ENCODE results near the gene FREM3. TPM values are rescaled to one million over a fixed set of nuclear protein-coding genes. Genes with fewer than 3 reads are reported as not detected.

The FREM3 gene
- total RNA-seq, 1 donor from 2014 or later = 0.56 TPM

DNA sequence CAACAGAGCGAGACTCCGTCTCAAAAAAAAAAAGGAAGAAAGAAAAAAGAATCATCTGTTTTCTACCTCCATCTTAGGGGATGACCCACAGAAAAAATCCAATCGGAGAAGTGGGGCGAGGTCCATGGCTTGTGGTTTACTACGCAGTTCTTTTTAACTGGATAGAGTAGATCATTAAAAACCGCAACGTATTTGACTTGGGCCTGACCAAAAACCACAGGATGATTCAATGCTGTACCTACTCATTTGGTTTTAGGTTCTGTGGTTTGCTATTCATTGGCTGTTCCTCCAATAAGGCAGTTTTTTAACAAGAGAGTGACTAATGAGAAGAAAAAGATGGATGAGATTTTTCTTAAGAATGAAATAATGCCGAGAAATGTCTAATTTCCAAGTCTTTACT is 83.7 kb downstream of the FREM3 start:
- Mint-ChIP-seq H3K36me3 (ENCODE audit: low read depth, unreplicated experiment) (no peaks in the 10 kb centered on the region), H3K4me1 (ENCODE audit: unreplicated experiment) (peaks cover 7% of the 10 kb centered on the region), H3K27me3 (ENCODE audit: unreplicated experiment) (no peaks in the 10 kb centered on the region), H3K4me3 (ENCODE audit: unreplicated experiment) (no peak overlapping the region), H3K27ac (ENCODE audit: unreplicated experiment) (no peak overlapping the region), H3K9me3 (ENCODE audit: unreplicated experiment) (no peaks in the 10 kb centered on the region)
- no peak for DNase-seq (ENCODE audit: low spot score)
- TF ChIP-seq, protein P1, sequence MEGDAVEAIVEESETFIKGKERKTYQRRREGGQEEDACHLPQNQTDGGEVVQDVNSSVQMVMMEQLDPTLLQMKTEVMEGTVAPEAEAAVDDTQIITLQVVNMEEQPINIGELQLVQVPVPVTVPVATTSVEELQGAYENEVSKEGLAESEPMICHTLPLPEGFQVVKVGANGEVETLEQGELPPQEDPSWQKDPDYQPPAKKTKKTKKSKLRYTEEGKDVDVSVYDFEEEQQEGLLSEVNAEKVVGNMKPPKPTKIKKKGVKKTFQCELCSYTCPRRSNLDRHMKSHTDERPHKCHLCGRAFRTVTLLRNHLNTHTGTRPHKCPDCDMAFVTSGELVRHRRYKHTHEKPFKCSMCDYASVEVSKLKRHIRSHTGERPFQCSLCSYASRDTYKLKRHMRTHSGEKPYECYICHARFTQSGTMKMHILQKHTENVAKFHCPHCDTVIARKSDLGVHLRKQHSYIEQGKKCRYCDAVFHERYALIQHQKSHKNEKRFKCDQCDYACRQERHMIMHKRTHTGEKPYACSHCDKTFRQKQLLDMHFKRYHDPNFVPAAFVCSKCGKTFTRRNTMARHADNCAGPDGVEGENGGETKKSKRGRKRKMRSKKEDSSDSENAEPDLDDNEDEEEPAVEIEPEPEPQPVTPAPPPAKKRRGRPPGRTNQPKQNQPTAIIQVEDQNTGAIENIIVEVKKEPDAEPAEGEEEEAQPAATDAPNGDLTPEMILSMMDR (IDR thresholded peaks at IDR 0.05; ENCODE audit: unreplicated experiment) = no peak

DNA sequence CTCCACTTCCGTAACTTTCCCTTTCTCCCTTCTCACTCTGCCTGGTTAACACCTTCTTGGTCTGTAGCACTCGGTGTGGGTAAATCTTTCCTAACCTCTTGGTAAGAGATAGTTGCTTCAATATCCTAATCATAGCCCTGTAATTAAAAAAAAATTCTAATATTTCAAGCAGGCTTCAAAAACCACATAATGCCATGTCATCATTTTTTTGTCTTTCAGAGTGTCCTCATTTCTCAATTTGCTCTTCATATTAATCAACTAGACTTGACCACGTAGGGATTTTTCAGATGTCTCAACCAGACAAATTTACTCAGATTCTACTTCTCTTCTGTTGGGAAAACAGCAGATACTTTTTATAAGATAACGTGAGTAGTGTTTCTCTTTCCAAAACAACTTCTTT is 91.0 kb downstream of the FREM3 start:
- no peaks in the 10 kb centered on the region for H3K9me3 Mint-ChIP-seq (ENCODE audit: unreplicated experiment)
- TF ChIP-seq, protein P1 (IDR thresholded peaks at IDR 0.05; ENCODE audit: unreplicated experiment) = no peak
- no peak for DNase-seq (ENCODE audit: low spot score)
- H3K27me3 Mint-ChIP-seq (ENCODE audit: unreplicated experiment) = no peaks in the 10 kb centered on the region
- no peaks in the 10 kb centered on the region for H3K4me1 Mint-ChIP-seq (ENCODE audit: unreplicated experiment)
- H3K4me3 Mint-ChIP-seq (ENCODE audit: unreplicated experiment) = no peak overlapping the region
- H3K36me3 Mint-ChIP-seq (ENCODE audit: low read depth, unreplicated experiment) = no peaks in the 10 kb centered on the region
- no peak overlapping the region for H3K27ac Mint-ChIP-seq (ENCODE audit: unreplicated experiment)

DNA sequence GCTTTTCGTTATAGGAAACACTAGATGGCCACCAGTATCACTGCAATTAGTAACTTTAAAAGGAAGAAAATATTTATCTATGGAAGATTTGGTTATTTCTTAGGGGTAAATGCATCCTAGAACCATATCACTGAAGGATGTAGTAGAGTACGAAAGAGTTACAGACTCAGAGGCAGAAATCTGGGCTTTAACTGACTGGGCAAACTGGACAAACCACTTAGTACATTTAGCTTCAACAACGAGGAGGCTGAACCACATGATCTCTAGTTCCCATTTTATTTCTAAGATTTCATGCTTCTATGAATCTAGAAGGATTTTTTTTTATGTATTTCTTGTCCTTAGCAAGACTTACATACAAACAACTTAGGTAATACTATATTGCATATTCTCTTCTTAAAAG is 94.0 kb downstream of the FREM3 start:
- no peak for DNase-seq (ENCODE audit: low spot score)

DNA sequence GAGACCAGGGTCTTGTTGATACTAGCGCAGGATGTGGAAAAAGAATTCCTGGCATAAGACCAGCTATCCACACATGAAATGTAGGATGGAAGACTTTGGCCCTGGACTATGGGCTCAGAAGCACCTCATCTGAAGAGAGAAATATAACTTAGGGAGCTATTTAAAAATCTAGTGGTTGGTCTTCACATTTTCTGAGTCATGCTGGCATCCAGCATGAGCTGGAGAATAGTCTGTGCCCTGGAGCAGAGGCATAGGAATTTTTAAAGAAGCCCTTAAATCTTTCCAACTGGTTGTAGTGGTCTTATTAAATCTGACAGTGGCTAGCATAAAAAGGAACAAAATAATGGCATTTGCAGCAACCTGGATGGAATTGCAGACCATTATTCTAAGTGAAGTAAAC is 100.6 kb downstream of the FREM3 start:
- Mint-ChIP-seq H3K36me3 (ENCODE audit: low read depth, unreplicated experiment) (no peaks in the 10 kb centered on the region), H3K4me3 (ENCODE audit: unreplicated experiment) (no peak overlapping the region), H3K27ac (ENCODE audit: unreplicated experiment) (no peak overlapping the region), H3K27me3 (ENCODE audit: unreplicated experiment) (no peaks in the 10 kb centered on the region), H3K4me1 (ENCODE audit: unreplicated experiment) (no peaks in the 10 kb centered on the region), H3K9me3 (ENCODE audit: unreplicated experiment) (no peaks in the 10 kb centered on the region)
- TF ChIP-seq, protein P1 (IDR thresholded peaks at IDR 0.05; ENCODE audit: unreplicated experiment) = no peak
- no peak for DNase-seq (ENCODE audit: low spot score)

More for the DNA sequence above, 94.0 kb downstream of the FREM3 start:
- Mint-ChIP-seq H3K27me3 (ENCODE audit: unreplicated experiment) (no peaks in the 10 kb centered on the region), H3K4me3 (ENCODE audit: unreplicated experiment) (no peak overlapping the region), H3K4me1 (ENCODE audit: unreplicated experiment) (no peaks in the 10 kb centered on the region), H3K9me3 (ENCODE audit: unreplicated experiment) (no peaks in the 10 kb centered on the region), H3K36me3 (ENCODE audit: low read depth, unreplicated experiment) (no peaks in the 10 kb centered on the region), H3K27ac (ENCODE audit: unreplicated experiment) (no peak overlapping the region)
- TF ChIP-seq, protein P1 (IDR thresholded peaks at IDR 0.05; ENCODE audit: unreplicated experiment) = no peak

DNA sequence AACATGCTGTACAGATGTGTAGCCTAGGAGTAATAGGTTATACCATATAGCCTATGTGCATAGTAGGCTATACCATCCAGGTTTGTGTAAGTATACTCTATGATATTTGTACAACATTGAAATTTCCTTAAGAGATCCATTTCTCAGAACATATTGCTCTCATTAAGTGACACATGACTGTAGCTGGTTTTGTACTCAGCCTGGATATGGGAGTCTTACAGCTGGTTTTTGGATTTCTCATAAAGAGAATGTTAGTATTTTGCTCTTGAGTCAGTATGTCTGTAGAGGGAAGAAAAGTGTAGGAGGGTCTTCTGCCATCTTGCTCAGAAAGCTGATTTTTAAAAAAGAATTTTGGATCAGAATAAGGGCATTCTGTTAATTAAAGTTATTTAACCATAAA is 101.7 kb downstream of the FREM3 start:
- no peak for DNase-seq (ENCODE audit: low spot score)
- Mint-ChIP-seq H3K4me1 (ENCODE audit: unreplicated experiment) (no peaks in the 10 kb centered on the region), H3K4me3 (ENCODE audit: unreplicated experiment) (no peak overlapping the region), H3K27me3 (ENCODE audit: unreplicated experiment) (peaks cover 4% of the 10 kb centered on the region), H3K9me3 (ENCODE audit: unreplicated experiment) (peaks cover 4% of the 10 kb centered on the region), H3K36me3 (ENCODE audit: low read depth, unreplicated experiment) (peaks cover 5% of the 10 kb centered on the region), H3K27ac (ENCODE audit: unreplicated experiment) (no peak overlapping the region)
- TF ChIP-seq, protein P1 (IDR thresholded peaks at IDR 0.05; ENCODE audit: unreplicated experiment) = no peak
